HG03571 (cell line): ENCODE data around the gene MAPK1.
"Not testable (repeated sequence)": the region's sequence is repeated elsewhere in the genome, so short reads cannot be mapped to it uniquely, and the experiment has no call there.

ENCODE experiments used
- ATAC-seq: cut with Tn5 transposase; IDR thresholded peaks from one replicate; pipeline ENCODE4 v1.9.1; 2021; ENCODE audit not compliant: unreplicated experiment

Gene MAPK1

DNA sequence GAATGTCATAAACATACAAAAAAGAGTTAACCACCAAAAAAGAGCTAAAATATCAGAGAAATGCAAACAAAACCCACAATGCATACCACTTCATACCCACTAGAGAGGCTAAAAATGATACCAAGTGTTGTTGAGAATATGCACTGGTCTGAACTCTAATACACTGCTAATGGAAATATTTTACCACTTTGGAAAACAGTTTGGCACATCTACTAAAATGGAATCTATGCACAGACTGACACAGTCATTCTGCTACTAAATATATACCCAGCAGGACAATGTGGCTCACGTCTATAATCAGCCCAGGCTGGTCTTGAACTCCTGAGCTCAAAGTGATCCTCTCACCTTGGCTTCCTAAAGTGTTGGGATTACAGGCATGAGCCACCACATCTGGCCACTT, 18.0 kb downstream of the MAPK1 start:
- ATAC-seq: no peak

DNA sequence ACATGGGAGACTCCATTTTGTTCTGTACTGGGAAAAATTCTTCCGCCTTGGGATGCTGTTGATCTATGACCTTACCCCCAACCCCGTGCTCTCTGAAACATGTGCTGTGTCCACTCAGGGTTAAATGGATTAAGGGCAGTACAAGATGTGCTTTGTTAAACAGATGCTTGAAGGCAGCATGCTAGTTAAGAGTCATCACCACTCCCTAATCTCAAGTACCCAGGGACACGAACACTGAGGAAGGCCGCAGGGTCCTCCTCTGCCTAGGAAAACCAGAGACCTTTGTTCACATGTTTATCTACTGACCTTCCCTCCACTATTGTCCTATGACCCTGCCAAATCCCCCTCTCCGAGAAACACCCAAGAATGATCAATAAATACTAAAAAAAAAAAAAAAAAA, 19.4 kb downstream of the MAPK1 start:
- not testable (repeated sequence) for ATAC-seq

DNA sequence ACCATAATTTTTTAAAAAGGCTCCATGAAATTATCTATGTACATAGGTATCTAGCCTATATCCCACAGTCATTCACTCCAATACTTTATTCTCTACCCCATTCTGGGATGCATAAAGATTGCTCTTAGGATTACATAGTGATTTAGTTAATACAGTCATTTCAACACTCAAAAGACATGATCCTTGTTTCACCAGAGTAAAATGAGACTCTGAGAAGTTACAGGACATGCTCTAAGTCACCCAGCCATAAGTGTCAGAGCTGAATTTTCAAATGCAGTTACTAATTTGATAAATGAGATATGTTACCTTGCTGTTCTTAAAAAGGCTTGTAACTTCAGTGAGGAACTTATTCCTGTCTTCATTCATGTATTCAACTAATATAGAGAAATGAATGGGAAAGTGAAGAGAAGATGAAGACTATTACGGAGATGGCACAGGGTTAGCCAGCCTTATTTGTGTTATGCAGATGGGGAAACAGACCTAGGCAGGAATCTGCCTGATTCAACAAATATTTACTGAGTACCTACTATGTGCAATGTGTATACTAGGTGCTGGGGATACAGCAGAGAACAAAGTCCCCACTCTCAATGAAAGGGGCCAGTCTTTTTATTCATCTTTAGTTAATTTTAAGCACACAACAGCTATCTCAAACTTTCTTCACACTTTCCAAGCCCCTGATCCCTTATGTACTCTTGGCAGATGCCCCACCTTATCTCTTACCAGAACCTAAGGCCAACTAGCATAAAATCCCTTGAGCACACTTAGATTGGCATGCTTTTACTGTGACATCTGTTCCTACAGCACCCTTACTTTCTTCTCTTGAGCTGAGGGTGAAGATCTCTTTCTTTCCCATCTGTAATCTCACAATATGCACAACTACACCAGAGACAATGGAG, 21.6 kb downstream of the MAPK1 start:
- no peak for ATAC-seq

DNA sequence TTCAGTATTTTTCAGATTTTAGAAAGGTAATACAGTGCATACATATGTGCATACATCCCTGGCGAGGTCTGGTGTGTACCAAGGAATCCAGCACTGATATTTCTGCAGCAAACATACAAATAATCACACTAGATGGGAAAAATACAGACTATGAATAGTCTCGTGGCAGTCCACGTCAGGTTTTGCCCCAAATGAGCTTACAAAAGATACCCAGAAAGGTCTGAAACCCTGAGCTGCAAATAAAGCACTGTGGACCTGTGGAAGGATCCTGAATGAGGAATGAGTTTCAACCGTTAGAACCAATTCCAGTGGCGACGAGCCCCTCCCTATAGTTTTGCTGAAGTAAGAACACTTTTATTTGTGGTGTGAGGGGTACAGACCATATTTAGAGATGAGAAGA, 24.5 kb downstream of the MAPK1 start:
- no peak for ATAC-seq

DNA sequence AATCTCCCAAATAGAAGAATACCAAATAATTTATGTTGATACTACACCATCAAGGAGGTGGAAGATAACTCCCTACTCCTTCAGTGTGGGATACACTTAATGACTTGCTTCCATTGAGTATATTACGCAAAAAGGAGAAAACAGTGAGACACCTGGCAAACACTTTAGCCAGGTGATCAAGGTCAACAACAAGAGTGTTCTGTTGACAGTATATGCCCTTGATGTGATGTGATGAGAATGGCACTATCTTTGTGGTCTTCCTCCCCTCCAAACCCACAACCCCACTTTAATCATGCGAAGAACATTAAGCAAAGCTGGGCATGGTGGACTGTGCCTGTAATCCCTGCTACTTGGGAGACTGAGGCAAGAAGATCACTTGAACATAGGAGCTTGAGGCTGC, 26.0 kb downstream of the MAPK1 start:
- ATAC-seq: no peak

DNA sequence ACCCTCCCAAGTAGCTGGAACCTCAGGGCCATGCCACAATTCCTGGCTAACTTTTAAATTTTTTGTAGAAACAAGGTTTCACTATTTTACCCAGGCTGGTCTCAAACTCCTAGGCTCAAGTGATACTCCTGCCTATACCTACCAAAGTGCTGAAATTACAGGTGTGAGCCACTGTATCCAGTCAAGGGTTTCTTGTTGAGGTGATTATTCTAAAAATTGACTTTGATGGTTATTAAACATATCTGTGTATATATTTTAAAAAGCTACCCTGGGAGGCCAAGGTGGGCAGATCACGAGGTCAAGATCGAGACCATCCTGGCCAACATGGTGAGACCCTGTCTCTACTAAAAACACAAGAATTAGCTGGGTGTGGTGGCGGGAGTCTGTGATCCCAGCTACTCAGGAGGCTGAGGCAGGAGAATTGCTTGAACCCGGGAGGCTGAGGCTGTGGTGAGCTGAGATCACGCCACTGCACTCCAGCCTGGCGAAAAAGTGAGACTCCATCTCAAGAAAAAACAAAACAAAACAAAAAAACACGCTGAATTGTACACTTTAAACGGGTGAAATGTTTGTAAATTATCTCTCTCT, 27.1 kb downstream of the MAPK1 start:
- ATAC-seq: no peak

DNA sequence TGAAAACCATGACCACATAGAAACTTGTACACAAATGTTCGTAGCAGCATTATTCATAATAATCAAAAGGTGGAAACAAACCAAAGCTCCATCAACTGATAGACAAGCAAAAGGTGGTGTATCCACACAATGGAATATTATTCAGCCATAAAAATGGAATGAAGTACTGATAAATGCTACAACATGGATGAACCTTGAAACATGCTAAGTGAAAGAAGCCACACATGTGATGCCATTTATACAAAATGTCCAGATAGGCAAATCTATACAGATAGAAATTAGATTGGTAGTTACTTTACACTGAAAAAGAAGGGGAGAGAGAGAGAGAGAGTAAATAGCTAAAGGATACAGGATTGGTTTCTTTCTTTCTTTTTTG, 27.7 kb downstream of the MAPK1 start:
- no peak for ATAC-seq

DNA sequence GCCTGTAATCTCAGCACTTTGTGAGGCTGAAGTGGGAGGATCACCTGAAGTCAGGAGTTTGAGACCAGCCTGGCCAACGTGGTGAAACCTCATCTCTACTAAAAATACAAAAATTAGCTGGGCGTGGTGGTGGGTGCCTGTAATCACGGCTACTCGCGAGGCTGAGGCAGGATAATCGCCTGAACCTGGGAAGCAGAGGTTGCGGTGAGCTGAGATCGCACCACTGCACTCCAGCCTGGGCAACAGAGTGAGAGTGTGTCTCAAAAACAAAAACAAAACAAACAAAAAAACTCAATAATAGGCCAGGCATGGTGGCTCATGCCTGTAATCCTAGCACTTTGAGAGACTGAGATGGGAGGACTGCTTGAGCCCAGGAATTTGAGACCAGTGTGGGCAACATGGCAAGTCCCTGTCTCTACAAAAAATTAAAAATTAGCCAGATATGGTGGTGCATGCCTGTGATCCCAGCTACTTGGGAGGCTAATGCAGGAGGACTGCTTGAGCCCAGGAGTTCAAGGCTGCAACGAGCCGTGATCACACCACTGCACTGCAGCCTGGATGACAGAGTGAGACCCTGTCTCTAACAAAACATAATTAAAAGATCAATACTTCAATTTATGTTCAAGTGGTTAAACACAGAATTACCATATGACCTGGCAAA, 28.2 kb downstream of the MAPK1 start:
- ATAC-seq: not testable (repeated sequence)

DNA sequence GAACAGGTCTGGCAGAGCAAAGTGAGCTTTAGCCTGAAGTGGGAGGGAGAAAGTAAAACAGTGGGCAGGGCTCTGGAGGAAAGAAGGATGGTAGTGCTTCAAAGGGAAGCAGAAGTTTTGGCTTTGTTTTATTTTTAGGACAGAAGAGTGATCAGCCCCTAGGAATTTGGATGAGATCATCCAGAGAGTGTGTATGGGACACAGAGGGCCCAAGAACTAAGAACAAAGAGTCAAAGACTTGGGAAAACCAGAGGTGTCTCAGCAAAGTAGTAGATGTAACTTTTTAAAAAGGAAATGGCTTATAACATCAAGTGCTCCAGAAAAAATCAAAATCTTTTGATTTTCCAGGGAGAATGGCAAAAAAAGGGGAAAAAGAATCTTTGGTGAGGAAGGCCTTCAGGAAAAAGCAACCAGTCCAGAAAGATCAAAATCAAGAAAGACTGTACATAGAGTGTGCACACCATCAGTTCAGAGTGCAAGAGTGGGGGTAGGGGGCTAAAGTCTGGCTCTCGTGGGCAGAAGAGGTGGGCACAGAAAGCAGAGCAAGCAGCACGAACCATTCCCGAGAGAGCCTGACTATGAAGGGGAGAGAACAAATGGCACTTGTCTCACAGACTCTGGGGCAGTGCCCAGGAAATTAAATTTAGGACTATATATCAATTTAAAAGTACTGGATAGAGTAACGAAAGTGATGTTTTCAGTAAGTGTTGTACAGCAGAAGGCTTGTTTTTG, 30.0 kb downstream of the MAPK1 start:
- no peak for ATAC-seq

DNA sequence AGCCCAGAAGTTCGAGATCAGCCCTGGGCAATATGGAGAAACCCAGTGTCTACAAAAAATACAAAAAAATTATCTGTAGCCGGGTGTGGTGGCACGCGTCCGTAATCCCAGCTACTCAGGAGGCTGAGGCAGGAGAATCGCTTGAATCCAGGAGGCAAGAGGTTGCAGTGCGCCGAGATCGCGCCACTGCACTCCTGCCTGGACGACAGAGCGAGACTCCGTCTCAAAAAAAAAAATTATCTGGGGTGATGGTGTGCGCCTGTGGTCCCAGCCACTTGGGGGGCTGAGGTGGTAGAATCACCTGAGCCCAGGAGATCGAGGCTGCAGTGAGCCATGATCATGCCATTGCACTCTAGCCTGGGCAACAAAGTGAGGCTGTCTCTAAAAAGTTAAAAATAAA, 31.0 kb downstream of the MAPK1 start:
- not testable (repeated sequence) for ATAC-seq

DNA sequence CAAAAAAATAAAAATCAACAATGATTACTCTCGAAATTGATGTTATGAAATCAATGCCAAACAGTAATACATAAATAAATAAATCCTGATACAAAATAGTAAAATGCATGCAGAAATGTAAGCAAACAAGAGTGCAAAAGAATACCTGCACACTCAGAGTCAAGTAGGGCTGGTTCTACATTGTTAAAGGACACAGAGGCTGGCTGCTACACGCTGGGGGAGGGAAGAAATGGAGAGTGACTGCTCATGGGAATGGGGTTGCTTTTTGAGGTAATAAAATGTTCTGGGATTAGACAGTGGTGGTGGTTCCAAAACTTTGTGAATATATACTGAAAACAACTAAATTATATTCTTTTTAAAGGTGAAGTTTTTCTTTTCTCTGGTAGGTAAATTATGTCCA, 32.1 kb downstream of the MAPK1 start:
- no peak for ATAC-seq

DNA sequence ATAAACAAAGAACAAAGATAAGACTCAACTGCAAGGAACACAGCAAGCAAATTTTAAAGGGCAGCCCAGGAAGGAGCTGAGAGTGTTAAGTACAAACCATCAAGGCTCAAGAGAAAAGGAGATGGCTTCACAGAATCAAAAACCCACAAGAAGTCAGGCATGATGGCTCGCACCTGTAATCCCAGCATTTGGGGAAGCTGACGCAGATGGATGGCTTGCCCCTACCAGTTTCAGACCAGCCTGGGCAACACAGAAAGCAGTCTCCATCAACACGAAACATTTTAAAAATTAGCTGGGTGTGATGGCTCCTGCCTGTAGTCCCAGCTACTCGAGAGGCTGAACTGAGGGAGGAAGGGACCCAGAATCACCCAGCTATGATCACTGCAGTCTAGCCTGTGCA, 32.6 kb downstream of the MAPK1 start:
- ATAC-seq: no peak

DNA sequence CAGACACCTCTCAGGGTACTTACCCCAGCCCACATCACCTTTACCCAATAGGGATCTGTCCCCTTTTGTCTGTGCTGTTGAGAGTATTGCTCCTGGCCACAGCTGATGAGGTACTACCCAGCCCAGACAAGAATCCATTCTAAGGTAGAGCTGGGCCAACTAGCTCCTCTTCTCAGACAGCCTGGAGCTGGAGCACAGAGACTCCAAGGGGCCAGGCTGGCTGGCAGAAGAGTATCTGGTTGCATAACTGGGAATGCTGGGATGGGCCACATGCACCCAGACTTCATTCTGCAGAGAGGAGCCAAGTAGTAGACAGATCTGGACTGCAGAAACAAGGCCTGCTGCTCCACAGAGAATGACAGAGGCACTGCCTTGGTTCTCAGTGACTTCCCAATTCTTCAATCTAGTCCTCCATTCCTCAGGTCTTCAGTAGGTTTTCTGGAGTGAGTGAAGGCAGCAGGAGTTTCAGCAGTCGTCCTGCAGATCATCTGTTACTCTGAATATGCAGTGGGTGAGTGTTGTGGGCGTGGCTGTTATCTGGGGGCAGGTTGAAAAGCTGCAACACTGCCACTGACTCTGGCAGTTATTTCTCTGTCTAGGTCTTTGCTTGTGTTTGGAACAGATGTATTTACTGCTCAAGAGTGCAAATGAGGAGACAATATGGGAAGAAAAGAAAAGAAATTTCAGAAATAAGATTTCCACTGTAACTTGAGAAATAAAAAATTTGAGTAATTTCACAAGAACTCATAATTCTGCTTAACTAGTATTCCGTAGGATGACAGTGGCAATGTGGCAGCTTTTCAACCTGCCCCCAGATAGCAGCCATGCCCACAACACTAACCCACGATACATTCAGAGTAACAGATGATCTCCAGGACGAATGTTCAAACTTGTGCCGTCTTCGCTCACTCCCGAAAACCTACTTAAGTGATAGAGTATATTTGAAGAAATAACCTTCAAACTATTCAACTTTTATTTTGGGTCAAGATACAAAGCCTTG, 34.9 kb downstream of the MAPK1 start:
- no peak for ATAC-seq

DNA sequence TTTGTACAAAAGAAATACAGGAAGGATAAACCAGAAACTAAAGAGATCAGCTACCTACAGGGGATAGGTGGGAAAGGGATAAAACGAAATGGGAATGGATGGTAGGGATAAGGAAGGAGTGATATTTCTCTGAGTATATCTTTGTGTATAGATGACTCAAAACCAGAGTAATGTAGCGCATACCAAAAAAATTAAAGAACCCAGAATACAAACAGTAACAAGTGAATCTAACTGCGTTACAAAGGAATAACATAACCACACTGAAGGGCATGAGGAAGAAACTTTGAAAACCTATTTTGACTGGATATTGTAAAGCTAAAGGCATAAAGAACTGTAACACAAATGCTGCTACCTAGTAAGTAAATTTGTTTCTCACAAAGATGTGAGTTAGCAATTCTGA, 37.9 kb downstream of the MAPK1 start:
- no peak for ATAC-seq

DNA sequence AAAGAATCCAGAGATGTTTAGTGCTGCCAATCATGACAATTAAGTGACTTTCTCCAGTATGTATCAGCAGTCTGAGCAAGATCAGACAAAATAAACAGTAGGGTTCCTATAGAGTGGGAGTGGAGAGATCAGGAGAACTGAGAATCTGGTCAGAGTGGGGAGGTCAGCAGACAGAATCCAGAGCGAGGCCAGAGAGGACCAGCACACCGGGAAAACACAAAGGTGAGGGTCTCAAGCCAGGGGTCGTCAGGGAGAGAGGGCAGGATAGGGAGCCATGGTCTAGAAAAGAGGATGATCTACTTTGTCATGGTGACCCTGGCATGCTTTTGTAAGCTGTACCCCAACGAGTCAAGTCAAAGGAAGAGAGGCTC, 39.2 kb downstream of the MAPK1 start:
- no peak for ATAC-seq

DNA sequence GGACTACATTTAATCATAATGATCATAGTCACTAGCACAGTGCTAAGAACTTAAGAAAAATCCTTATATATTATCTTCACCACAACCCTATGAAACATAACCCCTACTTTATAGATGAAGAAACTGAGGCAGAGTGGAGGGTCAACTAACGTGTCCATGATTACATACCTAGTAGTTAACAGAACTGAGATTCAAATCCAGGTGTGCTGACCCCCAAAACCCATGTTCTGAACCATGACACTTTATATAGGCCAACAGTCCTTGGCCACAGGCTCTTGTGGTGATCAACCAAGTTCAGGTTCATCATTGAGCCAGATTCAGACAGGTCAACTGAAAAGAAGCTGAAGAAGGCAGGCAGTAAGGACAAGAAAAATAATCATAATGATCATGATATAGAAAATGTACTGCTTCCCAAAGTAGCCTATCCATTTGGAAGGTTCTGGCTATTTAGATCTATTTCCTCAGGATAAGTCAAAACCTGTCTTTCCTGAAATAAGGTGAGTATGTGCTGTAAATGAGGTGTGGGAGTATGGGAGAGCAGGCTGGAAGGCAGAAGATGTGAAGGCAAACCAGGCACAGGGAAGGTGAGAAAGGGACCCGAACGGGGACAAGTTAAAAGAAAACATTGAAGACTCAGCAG, 39.7 kb downstream of the MAPK1 start:
- ATAC-seq: no peak

DNA sequence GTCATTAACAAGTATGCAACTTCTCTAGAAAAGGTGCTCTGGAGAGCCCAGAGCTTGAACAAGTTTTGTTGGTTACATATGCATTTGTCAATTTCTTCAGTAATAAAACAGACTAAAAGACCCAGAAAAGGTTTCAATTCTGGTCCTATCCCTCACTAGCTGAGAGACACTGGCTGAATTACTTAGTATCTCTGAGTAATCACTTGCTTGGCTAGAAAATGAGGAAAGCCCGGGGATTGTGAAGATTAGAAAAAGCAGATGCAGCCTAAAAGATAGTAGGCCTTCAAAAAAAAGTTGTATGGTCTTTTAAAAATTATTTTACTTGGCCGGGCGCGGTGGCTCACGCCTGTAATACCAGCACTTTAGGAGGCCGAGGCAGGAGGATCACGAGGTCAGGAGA, 41.2 kb downstream of the MAPK1 start:
- no peak for ATAC-seq

DNA sequence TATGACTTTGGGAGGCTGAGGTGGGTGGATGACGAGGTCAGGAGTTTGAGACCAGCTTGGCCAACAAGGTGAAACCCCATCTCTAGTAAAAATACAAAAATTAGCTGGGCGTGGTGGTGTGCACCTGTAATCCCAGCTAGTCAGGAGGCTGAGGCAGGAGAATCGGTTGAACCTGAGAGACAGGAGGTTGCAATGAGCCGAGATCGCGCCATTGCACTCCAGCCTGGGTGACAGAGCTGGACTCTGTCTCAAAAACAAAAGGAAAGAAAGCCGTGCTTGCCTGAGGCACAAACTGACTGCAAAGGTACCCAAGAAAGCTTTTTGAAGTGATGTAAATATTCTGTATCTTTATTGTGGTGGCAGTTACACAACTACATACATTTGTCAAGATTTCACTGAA, 42.5 kb downstream of the MAPK1 start:
- ATAC-seq: not testable (repeated sequence)

DNA sequence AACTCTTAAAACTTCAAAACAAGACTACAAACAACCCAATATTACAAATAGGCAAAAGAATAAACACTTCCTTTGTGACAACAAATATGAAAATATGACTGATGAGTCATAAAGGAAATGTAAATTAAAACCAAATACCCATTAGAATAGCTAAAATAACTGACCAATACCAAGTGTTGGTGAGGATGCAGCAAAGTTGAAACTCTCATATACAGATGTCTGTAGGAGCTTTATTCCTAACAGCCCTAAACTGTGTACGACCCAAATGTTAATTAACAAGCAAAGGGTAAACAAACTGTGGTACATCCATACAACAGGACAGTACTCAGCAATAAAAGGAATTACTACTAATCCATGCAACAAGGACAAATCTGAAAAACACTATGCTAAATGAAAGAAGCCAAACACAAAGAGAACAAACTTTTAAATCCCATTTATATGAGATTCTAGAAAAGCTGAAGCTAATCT, 43.0 kb downstream of the MAPK1 start:
- no peak for ATAC-seq
